ENCODE data around the gene HSF2BP.

The HSF2BP gene

DNA sequence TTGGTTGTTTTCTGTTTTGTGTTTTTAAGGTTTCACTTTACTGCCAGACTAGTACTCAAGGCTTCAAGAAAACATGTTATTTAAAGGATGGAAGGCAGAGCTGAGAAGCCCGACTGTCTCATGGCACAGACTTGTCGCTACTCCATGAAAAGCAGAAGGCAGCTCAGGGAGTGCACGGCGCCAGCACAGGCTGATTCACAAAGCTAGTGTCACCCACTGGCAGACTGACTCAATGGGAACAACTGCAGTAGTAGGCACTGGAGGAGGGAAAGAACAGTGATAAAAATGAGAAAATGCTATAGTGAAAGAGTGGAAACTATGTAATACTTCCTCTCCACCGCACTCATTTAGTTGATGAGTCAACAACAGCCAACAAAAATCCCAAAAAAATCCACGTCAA is 14.7 kb downstream of the HSF2BP start:
- peak overlapping the region; percentile 67 for H3K4me2 ChIP-seq (ENCODE audit: low read length)
- H3K4me1 ChIP-seq (ENCODE audit: control insufficient read depth, insufficient read depth, low read length), result peaks cover 32% of the 10 kb centered on the region
- no peaks in the 10 kb centered on the region for H3K36me3 ChIP-seq (ENCODE audit: insufficient read depth, low read length)
- no peaks in the 10 kb centered on the region for H3K9me3 ChIP-seq (replicated peaks; ENCODE audit: low read length)
- peak overlapping the region; percentile 81 for H3K9ac ChIP-seq (ENCODE audit: low read depth, low read length)
- peak overlapping the region; percentile 42 for H3K4me3 ChIP-seq (ENCODE audit: low read length)
- no peaks in the 10 kb centered on the region for H3K27me3 ChIP-seq (ENCODE audit: control insufficient read depth, insufficient read depth, low read length)

- Histone ChIP-seq H3K36me3 (ENCODE audit: insufficient read depth, low read length) (no peaks in the 10 kb centered on the region), H3K9ac (ENCODE audit: low read depth, low read length) (peak overlapping the region; percentile 81), H3K9me3 (replicated peaks; ENCODE audit: low read length) (no peaks in the 10 kb centered on the region), H3K4me1 (ENCODE audit: control insufficient read depth, insufficient read depth, low read length) (peaks cover 32% of the 10 kb centered on the region), H3K4me2 (ENCODE audit: low read length) (peak overlapping the region; percentile 67), H3K4me3 (ENCODE audit: low read length) (peak overlapping the region; percentile 42), H3K27me3 (ENCODE audit: control insufficient read depth, insufficient read depth, low read length) (no peaks in the 10 kb centered on the region)
Measured at GRCh38 chr21:43644071-43644470, 15.2 kb downstream of the HSF2BP start.

- Histone ChIP-seq H3K4me2 (ENCODE audit: low read length) (no peak overlapping the region), H3K36me3 (ENCODE audit: insufficient read depth, low read length) (no peaks in the 10 kb centered on the region), H3K9me3 (replicated peaks; ENCODE audit: low read length) (no peaks in the 10 kb centered on the region), H3K4me1 (ENCODE audit: control insufficient read depth, insufficient read depth, low read length) (peaks cover 32% of the 10 kb centered on the region), H3K27me3 (ENCODE audit: control insufficient read depth, insufficient read depth, low read length) (no peaks in the 10 kb centered on the region), H3K9ac (ENCODE audit: low read depth, low read length) (no peak overlapping the region), H3K4me3 (ENCODE audit: low read length) (no peak overlapping the region)
Measured at GRCh38 chr21:43643193-43643592, 16.1 kb downstream of the HSF2BP start.

- H3K36me3 ChIP-seq (ENCODE audit: insufficient read depth, low read length), result no peaks in the 10 kb centered on the region
- H3K4me3 ChIP-seq (ENCODE audit: low read length), result no peak overlapping the region
- H3K4me1 ChIP-seq (ENCODE audit: control insufficient read depth, insufficient read depth, low read length), result peaks cover 22% of the 10 kb centered on the region
- H3K27me3 ChIP-seq (ENCODE audit: control insufficient read depth, insufficient read depth, low read length), result no peaks in the 10 kb centered on the region
- H3K4me2 ChIP-seq (ENCODE audit: low read length), result no peak overlapping the region
- no peak overlapping the region for H3K9ac ChIP-seq (ENCODE audit: low read depth, low read length)
- H3K9me3 ChIP-seq (replicated peaks; ENCODE audit: low read length), result no peaks in the 10 kb centered on the region
Measured at GRCh38 chr21:43640400-43640799, 18.9 kb downstream of the HSF2BP start.

DNA sequence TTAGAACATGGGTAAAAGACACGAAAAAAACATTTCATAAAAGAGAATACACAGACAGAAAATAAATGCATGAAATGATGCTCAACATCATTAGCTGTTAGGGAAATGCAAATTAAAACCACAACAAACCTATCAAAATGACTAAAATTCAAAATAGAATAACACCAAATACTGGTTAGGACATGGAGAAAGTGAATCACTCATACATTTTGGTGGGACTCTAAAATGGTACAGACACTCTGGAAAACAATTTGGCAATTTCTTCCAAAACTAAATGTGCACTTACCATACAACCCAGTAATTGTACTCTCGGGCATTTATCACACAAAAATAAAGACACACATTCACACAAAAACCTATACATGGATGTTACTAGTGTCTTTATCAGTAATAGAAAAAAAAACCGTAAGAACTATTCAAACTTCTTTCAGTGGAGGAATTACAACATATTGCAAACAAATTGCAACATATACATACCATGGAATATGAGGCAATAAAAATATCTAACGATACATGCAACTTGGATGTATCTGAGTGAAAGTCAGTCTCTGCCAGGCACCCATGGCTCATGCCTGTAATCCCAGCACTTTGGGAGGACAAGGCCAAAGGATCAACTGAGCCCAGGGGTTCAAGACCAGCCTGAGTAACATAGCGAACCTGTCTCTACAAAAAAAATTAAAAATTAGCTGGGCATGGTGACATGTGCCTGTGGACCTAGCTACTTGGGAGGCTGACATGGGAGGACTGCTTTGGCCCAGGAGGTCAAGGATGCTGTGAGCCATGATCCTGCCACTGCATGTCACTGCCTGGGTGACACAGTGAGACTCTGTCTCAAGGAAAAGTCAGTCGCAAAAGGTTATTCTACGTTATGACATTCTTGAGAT is 19.6 kb downstream of the HSF2BP start:
- H3K9me3 ChIP-seq (replicated peaks; ENCODE audit: low read length), result no peaks in the 10 kb centered on the region
- H3K36me3 ChIP-seq (ENCODE audit: insufficient read depth, low read length), result no peaks in the 10 kb centered on the region
- no peaks in the 10 kb centered on the region for H3K27me3 ChIP-seq (ENCODE audit: control insufficient read depth, insufficient read depth, low read length)
- H3K9ac ChIP-seq (ENCODE audit: low read depth, low read length), result no peak overlapping the region
- H3K4me2 ChIP-seq (ENCODE audit: low read length), result no peak overlapping the region
- no peak overlapping the region for H3K4me3 ChIP-seq (ENCODE audit: low read length)
- H3K4me1 ChIP-seq (ENCODE audit: control insufficient read depth, insufficient read depth, low read length), result peaks cover 15% of the 10 kb centered on the region

DNA sequence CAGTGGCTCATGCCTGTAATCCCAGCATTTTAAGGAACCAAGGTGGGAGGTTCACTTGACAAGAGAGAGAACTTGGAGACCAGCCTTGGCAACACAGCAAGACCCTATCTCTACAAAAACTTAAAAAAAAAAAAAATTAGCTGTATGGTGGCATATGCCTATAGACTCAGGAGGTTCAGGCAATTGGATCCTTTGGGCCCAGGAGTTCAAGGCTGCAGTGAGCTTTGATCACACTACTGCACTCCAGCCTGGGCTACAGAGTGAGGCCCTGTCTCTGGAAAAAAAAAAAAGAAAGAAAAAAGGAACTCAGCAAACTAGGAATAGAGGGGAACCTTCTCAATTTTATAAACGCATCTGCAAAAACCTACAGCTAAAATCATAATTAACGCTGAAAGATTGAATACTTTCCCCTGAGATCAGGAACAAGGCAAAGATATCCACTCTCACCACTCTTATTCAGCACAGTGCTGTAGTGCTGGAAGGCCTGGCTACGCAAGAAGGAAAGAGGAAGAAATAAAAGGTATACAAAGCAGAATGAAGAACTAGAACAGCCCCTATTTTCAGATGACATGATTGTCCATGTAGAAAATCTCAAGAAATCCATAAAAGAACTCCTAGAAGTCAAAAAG is 21.6 kb downstream of the HSF2BP start:
- H3K27me3 ChIP-seq (ENCODE audit: control insufficient read depth, insufficient read depth, low read length), result no peaks in the 10 kb centered on the region

DNA sequence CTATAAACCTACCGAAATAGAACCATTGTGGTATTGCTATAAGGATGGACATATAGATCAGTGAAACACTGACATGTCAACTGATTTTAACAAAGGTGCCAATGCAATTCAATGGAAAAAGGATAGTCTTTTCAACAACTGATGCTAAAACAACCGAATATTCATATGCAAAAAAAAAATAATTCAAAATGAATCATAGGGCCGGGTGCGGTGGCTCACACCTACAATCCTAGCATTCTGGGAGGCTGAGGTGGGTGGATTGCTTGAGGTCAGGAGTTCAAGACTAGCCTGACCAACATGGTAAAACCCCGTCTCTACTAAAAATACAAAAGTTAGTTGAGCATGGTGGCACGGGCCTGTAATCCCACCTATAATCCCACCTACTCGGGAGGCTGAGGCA is 23.9 kb downstream of the HSF2BP start:
- no peak overlapping the region for H3K4me3 ChIP-seq (ENCODE audit: low read length)
- H3K4me1 ChIP-seq (ENCODE audit: control insufficient read depth, insufficient read depth, low read length), result peaks cover 9% of the 10 kb centered on the region

More for the DNA sequence above, 21.6 kb downstream of the HSF2BP start:
- Histone ChIP-seq H3K9ac (ENCODE audit: low read depth, low read length) (no peak overlapping the region), H3K9me3 (replicated peaks; ENCODE audit: low read length) (no peaks in the 10 kb centered on the region), H3K4me2 (ENCODE audit: low read length) (no peak overlapping the region), H3K4me3 (ENCODE audit: low read length) (no peak overlapping the region), H3K36me3 (ENCODE audit: insufficient read depth, low read length) (no peaks in the 10 kb centered on the region), H3K4me1 (ENCODE audit: control insufficient read depth, insufficient read depth, low read length) (peaks cover 6% of the 10 kb centered on the region)

DNA sequence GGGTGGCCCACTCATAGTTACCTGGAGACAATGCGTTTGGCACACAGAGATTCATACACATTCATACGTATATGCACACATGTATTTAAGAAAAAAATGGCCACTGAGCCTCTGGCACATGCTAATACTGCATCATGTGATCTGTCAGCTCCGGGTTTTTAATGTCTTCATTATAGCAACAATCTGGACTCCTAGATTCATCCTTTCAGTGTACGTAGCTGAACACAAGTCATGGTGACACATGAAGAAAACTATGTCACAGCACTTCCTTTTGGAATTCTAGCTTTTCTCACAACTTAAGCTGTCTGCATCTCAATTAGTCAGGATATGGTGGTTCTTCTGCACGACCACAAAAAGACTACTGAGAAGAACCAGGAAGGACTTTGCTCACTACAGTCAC is 24.7 kb downstream of the HSF2BP start:
- Histone ChIP-seq H3K9ac (ENCODE audit: low read depth, low read length) (no peak overlapping the region), H3K4me3 (ENCODE audit: low read length) (no peak overlapping the region), H3K4me2 (ENCODE audit: low read length) (no peak overlapping the region), H3K4me1 (ENCODE audit: control insufficient read depth, insufficient read depth, low read length) (peaks cover 3% of the 10 kb centered on the region), H3K27me3 (ENCODE audit: control insufficient read depth, insufficient read depth, low read length) (no peaks in the 10 kb centered on the region), H3K36me3 (ENCODE audit: insufficient read depth, low read length) (no peaks in the 10 kb centered on the region), H3K9me3 (replicated peaks; ENCODE audit: low read length) (no peaks in the 10 kb centered on the region)

More for the DNA sequence above, 23.9 kb downstream of the HSF2BP start:
- H3K4me2 ChIP-seq (ENCODE audit: low read length), result no peak overlapping the region
- no peaks in the 10 kb centered on the region for H3K36me3 ChIP-seq (ENCODE audit: insufficient read depth, low read length)
- H3K9me3 ChIP-seq (replicated peaks; ENCODE audit: low read length), result no peaks in the 10 kb centered on the region
- H3K9ac ChIP-seq (ENCODE audit: low read depth, low read length), result no peak overlapping the region
- H3K27me3 ChIP-seq (ENCODE audit: control insufficient read depth, insufficient read depth, low read length), result no peaks in the 10 kb centered on the region

DNA sequence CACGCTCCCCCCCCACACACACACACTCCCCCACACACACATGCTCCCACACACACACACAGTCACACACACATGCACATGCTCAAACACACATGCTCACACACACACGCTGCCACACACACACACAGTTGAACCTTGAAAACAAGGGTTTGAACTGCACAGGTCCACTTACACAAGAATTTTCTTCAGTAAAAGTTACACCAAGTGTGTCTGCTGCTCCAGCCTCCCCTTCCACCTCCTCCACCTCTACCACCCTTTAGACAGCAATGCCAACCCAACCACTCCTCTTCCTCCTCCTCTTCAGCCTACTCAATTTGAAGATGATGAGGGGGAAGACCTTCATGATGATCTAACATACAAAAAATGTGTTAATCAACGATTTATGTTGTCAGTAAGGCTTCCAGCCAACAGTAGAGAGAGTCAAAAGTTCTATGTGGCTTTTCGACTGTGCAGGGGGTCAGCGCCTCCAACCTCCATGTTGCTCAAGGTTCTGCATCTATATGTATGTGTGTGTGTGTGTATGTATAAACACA is 26.8 kb downstream of the HSF2BP start:
- Histone ChIP-seq H3K36me3 (ENCODE audit: insufficient read depth, low read length) (no peaks in the 10 kb centered on the region), H3K4me3 (ENCODE audit: low read length) (no peak overlapping the region), H3K4me2 (ENCODE audit: low read length) (no peak overlapping the region), H3K4me1 (ENCODE audit: control insufficient read depth, insufficient read depth, low read length) (peaks cover 3% of the 10 kb centered on the region), H3K9ac (ENCODE audit: low read depth, low read length) (no peak overlapping the region), H3K27me3 (ENCODE audit: control insufficient read depth, insufficient read depth, low read length) (no peaks in the 10 kb centered on the region), H3K9me3 (replicated peaks; ENCODE audit: low read length) (no peaks in the 10 kb centered on the region)

DNA sequence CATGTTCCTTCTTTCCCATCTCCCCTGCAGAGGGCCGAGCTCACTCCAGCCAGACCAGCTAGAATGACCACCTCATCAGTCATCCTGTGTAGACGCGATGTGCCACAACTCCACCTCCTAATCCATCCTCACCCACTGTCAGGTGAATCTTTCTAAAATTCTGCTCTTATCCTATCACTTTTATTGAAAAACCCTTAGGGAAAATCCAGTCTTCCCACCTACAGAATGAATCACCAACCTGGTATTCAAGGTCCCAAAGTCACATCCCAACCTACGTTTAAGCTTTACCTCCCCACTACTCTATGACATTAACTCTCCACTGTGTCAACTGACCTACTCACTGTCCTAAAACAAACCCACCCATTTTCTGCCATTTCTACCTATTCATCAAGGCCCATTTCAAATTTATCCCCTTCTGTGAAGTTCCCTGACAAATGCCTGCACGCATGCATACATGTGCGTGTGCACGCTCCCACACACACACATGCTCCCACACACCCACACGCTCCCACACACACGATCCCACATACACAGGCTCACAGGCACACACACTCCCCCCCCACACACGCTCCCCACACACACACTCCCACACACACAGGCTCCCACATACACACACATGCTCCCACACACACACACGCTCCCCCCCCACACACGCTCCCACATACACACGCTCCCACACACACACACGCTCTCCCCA is 27.7 kb downstream of the HSF2BP start:
- no peak overlapping the region for H3K4me3 ChIP-seq (ENCODE audit: low read length)
- H3K4me1 ChIP-seq (ENCODE audit: control insufficient read depth, insufficient read depth, low read length), result peaks cover 3% of the 10 kb centered on the region
- no peaks in the 10 kb centered on the region for H3K9me3 ChIP-seq (replicated peaks; ENCODE audit: low read length)
- no peak overlapping the region for H3K9ac ChIP-seq (ENCODE audit: low read depth, low read length)
- no peaks in the 10 kb centered on the region for H3K27me3 ChIP-seq (ENCODE audit: control insufficient read depth, insufficient read depth, low read length)
- no peaks in the 10 kb centered on the region for H3K36me3 ChIP-seq (ENCODE audit: insufficient read depth, low read length)
- H3K4me2 ChIP-seq (ENCODE audit: low read length), result no peak overlapping the region

DNA sequence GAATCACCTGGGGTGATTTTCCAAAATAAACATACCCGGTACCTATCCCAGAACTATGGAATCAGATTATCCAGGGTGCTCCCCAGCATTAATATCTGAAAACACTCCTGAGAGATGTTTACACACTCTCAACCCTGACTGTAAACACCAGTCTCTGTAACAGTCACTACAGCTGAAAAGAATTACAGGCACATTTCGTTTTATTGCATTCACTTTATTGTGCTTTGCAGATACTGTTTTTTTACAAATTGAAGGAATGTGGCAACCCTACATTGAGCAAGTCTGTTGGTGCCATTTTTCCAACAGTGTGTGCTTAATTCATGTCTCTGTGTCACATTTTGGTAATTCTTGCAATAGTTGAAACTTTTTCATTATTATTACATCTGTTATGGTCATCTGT is 31.8 kb downstream of the HSF2BP start:
- no peak overlapping the region for H3K9ac ChIP-seq (ENCODE audit: low read depth, low read length)
- H3K9me3 ChIP-seq (replicated peaks; ENCODE audit: low read length), result no peaks in the 10 kb centered on the region
- no peaks in the 10 kb centered on the region for H3K27me3 ChIP-seq (ENCODE audit: control insufficient read depth, insufficient read depth, low read length)
- H3K4me2 ChIP-seq (ENCODE audit: low read length), result no peak overlapping the region
- H3K4me1 ChIP-seq (ENCODE audit: control insufficient read depth, insufficient read depth, low read length), result peaks cover 2% of the 10 kb centered on the region
- H3K36me3 ChIP-seq (ENCODE audit: insufficient read depth, low read length), result no peaks in the 10 kb centered on the region
- no peak overlapping the region for H3K4me3 ChIP-seq (ENCODE audit: low read length)
